ENCODE data around the gene WEE2.

DNA sequence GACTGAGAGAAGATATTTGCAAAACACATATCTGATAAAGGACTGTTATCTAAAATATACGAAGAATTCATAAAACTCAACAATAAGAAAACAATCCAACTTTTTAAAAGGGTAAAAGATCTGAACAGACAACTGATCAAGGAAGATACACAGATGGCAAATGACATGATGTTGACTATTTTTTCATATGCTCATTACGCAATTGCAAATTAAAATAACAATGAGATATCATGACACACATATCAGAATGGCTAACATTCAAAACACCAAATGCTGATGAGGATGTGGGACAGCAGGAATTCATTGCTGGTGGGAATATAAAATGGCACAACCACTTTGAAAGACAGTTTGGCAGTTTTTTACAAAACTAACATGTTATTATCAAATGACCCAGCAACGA, 15.1 kb upstream of the WEE2 start:
- TF ChIP-seq, protein P1, sequence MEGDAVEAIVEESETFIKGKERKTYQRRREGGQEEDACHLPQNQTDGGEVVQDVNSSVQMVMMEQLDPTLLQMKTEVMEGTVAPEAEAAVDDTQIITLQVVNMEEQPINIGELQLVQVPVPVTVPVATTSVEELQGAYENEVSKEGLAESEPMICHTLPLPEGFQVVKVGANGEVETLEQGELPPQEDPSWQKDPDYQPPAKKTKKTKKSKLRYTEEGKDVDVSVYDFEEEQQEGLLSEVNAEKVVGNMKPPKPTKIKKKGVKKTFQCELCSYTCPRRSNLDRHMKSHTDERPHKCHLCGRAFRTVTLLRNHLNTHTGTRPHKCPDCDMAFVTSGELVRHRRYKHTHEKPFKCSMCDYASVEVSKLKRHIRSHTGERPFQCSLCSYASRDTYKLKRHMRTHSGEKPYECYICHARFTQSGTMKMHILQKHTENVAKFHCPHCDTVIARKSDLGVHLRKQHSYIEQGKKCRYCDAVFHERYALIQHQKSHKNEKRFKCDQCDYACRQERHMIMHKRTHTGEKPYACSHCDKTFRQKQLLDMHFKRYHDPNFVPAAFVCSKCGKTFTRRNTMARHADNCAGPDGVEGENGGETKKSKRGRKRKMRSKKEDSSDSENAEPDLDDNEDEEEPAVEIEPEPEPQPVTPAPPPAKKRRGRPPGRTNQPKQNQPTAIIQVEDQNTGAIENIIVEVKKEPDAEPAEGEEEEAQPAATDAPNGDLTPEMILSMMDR (conservative IDR thresholded peaks at IDR 0.05): no peak
- TF ChIP-seq ZFX (IDR thresholded peaks at IDR 0.05): no peak

Measured in C4-2B (cell line).